Suprapubic skin (tissue), 4 donors: ENCODE results near the gene GFAP.

Experiments
- POLR2A ChIP-seq, 2 donors: fragments of 450-650 bp; IDR thresholded peaks; one replicate each; pipeline ENCODE4 v1.6.1; 2017; ENCODE audit warnings: antibody characterized with exemption in 2 of 2, mild to moderate bottlenecking in 2 of 2, moderate library complexity in 2 of 2
- POLR2AphosphoS5 ChIP-seq, 3 donors: sonication (generic); formaldehyde crosslinking; IDR thresholded peaks; one replicate each; pipeline ENCODE4 v1.6.1; 2017; ENCODE audit warnings: antibody characterized with exemption in 3 of 3

DNA sequence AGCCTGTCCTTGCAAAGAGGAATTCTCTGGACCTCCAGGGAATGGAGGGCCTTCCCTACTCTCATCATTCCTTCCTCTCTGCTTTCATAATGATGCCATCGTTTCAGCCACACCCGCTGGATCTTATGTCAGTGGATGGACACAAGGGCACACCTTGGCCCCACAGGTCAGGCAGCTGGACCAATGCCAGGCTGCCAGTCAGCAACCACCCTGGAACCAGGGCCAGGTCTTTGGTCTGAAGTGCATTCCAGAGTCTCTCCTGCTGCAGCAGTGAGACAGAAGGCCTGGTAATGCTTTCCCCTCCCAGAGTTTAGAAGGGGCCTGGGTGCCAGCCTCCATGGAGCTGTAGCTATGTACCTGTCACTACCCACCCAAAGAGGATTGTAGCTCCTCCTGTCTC, 45.4 kb upstream of the GFAP start:
- TF ChIP-seq POLR2A (IDR thresholded peaks at IDR 0.05), result no peak
- no peak for TF ChIP-seq POLR2AphosphoS5 (IDR thresholded peaks at IDR 0.05)
